ENCODE data around the gene C2CD4A.

C2CD4A gene

DNA sequence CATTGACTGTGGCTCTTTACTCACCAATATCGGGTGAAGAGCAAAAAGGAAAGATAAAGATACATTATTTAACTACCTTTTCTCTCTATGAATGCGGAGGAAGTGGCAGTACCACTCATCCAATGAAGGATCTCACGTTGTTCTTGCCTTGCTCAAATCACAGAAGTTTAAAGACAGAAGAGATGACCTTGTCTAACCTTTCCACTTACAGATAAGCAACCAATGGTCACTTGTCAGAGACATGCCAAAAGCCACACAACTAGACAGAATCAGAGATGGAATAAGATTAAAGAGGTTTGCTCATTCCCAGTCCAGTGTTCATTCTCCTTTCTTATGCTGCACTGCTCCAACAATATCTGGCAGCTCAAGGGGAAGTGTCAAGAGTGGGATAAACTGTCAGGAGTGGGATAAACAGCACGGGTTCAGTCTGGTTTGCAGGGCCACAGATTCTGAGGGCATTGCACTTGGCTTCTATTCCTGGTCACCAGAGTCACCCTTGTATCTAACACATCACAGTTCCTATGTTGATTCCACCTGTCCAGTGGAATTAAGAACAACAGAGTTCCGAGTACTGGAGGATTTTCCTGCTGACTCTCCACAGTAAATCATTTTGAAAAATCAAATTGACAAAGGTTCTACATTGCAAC, 13.2 kb upstream of the C2CD4A start:
- Mint-ChIP-seq H3K4me3 (no peak overlapping the region), H3K36me3 (ENCODE audit: low read depth) (peaks cover 23% of the 10 kb centered on the region), H3K4me1 (ENCODE audit: low read depth) (peaks cover 59% of the 10 kb centered on the region), H3K27me3 (no peaks in the 10 kb centered on the region), H3K27ac (no peak overlapping the region), H3K9me3 (no peaks in the 10 kb centered on the region)

DNA sequence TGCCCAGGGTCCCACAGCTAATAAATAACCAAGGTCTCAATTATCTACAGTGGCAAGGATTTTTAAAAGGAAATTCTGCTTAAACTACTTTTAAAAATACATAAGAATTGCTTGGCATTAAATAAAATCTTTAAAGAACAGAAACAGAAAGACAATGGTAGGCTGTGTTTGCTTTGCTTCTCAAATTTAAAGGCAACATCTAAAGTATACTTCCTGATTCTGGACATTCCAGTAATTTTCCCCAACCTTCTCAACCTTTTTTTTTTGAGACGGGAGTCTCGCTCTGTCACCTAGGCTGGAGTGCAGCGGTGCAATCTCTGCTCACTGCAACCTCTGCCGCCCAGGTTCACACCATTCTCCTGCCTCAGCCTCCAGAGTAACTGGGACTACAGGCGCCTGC, 11.8 kb upstream of the C2CD4A start:
- Mint-ChIP-seq H3K27ac (no peak overlapping the region), H3K27me3 (no peaks in the 10 kb centered on the region), H3K4me1 (ENCODE audit: low read depth) (peaks cover 60% of the 10 kb centered on the region), H3K4me3 (no peak overlapping the region), H3K9me3 (no peaks in the 10 kb centered on the region), H3K36me3 (ENCODE audit: low read depth) (peaks cover 17% of the 10 kb centered on the region)

DNA sequence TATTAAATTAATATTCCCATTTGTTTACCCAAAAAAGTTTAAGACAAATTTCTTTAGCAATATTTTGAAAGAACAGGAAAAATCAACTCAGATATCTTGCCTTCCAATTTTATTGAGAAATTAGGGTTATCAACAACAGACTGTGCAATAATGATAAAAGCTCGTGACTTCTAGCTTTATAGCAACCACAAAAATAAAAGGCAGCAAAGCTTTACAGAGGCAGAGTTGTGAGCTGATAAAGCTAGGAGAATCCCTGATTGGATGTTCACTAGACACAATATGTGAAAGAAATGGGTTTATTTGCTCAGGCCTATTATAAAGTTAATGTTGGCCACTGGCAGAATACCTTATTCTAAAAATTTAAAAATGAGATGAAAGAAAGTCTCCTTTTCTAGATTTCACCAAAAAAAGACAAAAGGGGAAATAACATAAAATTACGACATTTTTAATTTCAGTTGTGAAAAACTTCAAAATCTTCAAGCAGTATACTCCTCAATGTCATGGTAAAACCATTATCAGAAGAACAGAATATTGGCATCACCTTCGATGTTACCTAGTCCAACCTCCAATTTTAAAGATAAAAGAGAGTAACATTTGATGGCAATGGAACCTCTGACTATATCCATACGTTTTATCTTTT, 9.3 kb upstream of the C2CD4A start:
- Mint-ChIP-seq H3K27ac (no peak overlapping the region), H3K4me3 (no peak overlapping the region), H3K4me1 (ENCODE audit: low read depth) (peaks cover 74% of the 10 kb centered on the region), H3K9me3 (no peaks in the 10 kb centered on the region), H3K27me3 (no peaks in the 10 kb centered on the region), H3K36me3 (ENCODE audit: low read depth) (peaks cover 14% of the 10 kb centered on the region)

DNA sequence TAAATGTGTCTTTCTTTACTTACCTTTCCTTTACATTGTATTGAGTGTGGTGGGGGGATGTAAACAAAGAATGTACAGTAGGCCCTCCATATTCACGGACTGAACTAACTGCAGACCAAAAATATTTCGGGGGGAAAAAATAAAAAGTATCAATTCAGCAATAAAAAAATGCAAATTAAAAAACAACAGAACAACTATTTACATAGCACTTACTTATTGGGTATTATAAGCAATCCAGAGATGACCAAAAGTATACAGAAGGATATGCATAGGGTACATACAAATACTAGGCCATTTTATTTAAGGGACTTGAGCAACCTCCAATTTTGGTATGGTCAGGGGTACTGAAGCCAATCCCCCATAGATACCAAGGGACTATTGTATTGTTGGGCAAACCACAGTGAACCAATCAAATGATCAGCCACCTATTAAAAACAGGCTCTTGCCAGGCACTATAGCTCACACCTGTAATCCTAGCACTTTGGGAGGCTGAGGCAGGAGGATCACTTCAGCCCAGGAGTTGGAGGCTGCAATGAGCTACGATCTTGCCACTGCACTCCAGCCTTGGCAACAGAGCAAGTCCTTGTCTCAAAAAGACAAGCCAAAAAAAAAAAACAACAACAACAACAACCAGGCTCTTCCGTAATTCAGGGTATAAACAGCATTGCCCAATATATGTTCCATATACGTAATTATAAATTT, 8.3 kb upstream of the C2CD4A start:
- H3K4me1 Mint-ChIP-seq (ENCODE audit: low read depth), result peaks cover 70% of the 10 kb centered on the region
- H3K27me3 Mint-ChIP-seq, result no peaks in the 10 kb centered on the region
- H3K27ac Mint-ChIP-seq, result peak overlapping the region; percentile 61
- H3K4me3 Mint-ChIP-seq, result peak overlapping the region; percentile 92
- no peaks in the 10 kb centered on the region for H3K9me3 Mint-ChIP-seq
- peaks cover 14% of the 10 kb centered on the region for H3K36me3 Mint-ChIP-seq (ENCODE audit: low read depth)

DNA sequence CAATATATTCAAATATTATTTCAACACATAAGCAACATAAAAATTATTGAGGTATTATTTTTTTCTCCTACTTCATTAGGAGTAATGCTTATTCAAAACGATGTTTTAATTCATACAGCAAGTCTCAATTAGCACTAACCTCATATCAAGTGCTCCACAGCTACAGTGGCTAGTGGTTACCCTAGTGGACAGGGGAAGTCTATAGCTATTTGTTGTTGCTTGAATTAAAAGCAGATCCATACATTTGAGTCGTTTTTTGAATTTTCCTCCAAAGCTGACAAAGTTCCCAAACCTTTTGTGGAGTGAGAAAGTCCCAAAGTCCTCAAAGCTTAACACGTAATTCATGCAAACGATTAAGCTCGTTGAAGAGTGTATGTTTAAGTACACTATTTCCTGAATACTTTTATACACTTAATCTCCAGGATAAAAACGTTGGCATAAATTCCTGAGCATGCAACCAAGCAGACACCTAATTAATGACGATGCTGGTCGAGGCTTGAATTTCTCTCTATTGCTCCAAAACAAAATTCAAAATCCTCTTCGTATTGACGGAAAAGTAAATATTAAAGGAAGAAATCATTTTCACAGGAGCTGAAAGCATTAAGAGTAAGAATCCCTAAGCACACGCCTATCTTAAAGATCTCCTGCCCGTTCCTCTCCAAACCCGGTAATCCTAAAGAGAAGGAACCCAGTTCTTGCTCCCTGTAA, 7.5 kb upstream of the C2CD4A start:
- Mint-ChIP-seq H3K27ac (peak overlapping the region; percentile 83), H3K4me1 (ENCODE audit: low read depth) (peaks cover 62% of the 10 kb centered on the region), H3K9me3 (no peaks in the 10 kb centered on the region), H3K27me3 (peaks cover 4% of the 10 kb centered on the region), H3K4me3 (peak overlapping the region; percentile 92), H3K36me3 (ENCODE audit: low read depth) (peaks cover 13% of the 10 kb centered on the region)

DNA sequence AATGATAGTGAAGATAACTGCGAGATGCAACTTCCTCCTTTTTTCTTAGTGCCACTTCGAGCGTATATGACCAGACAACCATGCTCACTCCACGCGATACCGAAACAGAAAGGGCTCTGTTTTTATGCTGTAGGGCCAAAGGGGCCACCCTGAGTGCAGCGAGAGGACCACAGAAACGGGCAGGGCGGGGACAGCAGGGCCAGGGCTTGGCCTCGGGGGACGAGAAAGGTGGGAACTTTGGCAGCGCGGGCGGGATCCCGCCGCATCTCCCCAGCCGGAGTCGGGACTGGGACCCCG, 7.0 kb upstream of the C2CD4A start:
- peak overlapping the region; percentile 83 for H3K27ac Mint-ChIP-seq
- H3K4me1 Mint-ChIP-seq (ENCODE audit: low read depth), result peaks cover 57% of the 10 kb centered on the region
- peak overlapping the region; percentile 92 for H3K4me3 Mint-ChIP-seq
- no peaks in the 10 kb centered on the region for H3K9me3 Mint-ChIP-seq
- H3K27me3 Mint-ChIP-seq, result peaks cover 4% of the 10 kb centered on the region
- H3K36me3 Mint-ChIP-seq (ENCODE audit: low read depth), result peaks cover 10% of the 10 kb centered on the region

DNA sequence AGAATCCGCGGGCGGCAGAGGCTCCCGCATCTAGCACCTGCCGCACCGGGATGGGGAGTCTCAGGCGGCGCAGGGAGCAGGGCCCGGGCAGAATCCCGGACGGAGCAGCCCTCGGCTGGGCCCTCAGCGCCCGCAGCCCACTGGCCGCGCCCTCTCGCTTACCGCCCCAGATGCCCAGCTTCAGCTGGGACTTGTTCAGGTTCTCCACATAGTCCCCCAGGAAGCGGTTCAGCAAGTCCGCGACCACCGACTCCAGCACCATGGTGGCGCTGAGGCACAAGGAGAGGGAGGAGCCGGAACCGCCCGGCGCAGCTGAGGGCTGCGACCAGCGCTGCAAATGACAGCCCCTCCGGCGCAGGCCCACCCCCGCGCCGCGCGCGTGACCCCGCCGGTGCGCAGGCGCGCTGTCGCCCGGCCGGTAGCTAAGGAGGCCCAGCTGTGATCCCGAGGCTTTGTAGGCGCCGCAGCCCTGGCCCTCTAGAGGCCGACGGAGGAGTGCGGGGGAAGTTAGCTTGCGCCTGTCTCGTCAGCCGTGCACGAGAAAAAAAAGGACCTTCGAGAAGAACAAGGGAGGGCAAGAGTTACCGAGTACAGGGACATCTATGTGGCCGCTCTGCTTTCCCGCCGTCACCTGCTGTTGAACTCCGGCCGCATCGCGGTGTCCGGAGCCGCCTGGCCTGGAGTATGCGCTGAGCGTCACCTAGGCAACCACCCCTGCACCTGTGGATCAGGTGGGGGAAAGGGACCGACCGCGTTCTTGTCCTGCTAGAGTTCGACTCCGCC, 6.5 kb upstream of the C2CD4A start, which contains the start of gene VPS13C:
VPS13C (minus strand) TSS at position 335 of the 783 bp plus-strand sequence; CDS start at position 262, 73 bp downstream.
- peaks cover 7% of the 10 kb centered on the region for H3K27me3 Mint-ChIP-seq
- H3K27ac Mint-ChIP-seq, result peak within 1 kb of the TSS; percentile 94
- peaks cover 10% of the 10 kb centered on the region for H3K36me3 Mint-ChIP-seq (ENCODE audit: low read depth)
- no peaks in the 10 kb centered on the region for H3K9me3 Mint-ChIP-seq
- peak within 1 kb of the TSS; percentile 92 for H3K4me3 Mint-ChIP-seq
- peaks cover 52% of the 10 kb centered on the region for H3K4me1 Mint-ChIP-seq (ENCODE audit: low read depth)

DNA sequence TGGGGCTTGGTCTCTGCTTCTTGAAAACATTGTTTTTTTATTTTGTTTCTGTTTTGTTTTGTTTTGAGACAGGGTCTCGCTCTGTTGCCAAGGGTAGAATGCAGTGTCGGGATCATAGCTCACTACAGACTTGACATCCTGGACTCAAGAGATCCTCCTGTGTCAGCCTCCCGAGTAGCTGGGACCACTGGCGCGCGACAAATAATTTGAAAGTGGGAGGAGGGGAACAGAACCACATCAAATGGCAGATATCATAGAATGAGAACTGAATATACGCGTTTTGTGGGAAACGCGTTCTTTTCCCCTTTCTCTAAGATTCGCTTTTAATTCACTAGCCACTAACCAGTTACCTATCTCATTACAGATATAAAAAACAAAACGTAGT, 5.9 kb upstream of the C2CD4A start:
- peak overlapping the region; percentile 92 for H3K4me3 Mint-ChIP-seq
- peak overlapping the region; percentile 94 for H3K27ac Mint-ChIP-seq
- H3K27me3 Mint-ChIP-seq, result peaks cover 13% of the 10 kb centered on the region
- peaks cover 46% of the 10 kb centered on the region for H3K4me1 Mint-ChIP-seq (ENCODE audit: low read depth)
- no peaks in the 10 kb centered on the region for H3K9me3 Mint-ChIP-seq
- H3K36me3 Mint-ChIP-seq (ENCODE audit: low read depth), result peaks cover 10% of the 10 kb centered on the region

DNA sequence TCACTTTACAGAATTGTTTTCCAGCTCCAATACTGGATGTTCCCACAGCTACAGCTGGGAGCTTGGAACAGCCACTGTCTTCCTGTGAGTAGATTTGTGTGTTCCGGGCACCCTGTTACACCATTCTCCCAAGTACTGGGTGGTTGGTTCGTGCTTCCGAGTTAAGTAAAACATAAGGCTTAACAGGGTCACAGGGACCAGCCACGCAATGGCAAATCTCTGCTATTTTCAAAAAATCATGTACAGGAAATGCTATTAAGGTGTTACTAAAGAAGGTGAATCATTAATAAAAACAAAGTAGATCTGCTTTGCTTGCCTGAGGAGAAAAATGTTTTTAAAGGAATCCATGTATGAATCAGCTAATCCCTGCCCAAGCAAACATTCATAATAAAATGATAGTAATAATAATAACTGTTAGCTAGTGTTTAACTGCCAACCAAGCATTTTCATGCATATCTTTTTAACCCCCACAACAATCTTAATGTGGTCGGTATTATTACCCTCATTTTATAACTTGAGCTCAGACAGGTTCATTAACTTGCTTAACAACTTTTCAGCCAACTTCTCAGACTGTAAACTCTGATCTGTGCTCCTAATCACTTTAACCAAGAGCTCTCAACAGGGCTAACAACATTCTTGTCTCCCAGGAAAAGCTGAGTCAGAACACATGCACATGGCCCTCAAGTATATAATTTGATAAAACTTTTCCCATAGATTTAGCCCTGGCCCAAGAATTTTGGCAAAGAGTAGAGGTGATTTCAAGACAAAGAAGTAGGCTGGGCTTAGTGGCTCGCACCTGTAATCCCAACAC, 2.7 kb upstream of the C2CD4A start:
- H3K4me3 Mint-ChIP-seq, result no peak overlapping the region
- peaks cover 47% of the 10 kb centered on the region for H3K4me1 Mint-ChIP-seq (ENCODE audit: low read depth)
- no peaks in the 10 kb centered on the region for H3K9me3 Mint-ChIP-seq
- peaks cover 32% of the 10 kb centered on the region for H3K27me3 Mint-ChIP-seq
- no peak overlapping the region for H3K27ac Mint-ChIP-seq
- H3K36me3 Mint-ChIP-seq (ENCODE audit: low read depth), result no peaks in the 10 kb centered on the region

DNA sequence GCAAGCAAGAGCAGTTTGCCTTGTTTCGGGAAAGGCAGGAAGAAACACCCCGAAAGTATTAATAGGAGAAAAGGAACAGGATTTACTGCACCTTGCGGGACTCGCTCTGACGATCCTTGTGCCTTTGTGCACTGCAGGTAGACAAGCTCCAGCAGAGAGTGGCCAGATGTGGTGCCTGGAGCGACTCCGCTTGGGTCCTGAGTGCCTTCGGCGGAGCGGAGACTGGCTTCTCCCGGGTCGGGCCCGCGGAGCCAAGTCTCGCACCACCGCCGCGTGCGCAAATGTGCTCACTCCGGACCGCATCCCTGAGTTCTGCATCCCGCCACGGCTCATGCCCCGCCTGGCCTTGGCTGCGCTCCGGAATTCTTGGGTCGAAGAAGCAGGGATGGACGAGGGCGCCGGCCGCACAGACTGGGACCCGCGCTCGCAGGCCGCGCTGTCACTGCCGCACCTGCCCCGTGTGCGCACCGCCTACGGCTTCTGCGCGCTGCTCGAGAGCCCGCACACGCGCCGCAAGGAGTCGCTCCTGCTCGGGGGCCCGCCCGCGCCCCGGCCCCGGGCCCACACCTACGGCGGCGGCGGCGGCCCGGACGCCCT, 769 bp downstream of the C2CD4A start:
- Mint-ChIP-seq H3K4me3 (peak overlapping the region; percentile 91), H3K4me1 (ENCODE audit: low read depth) (peaks cover 27% of the 10 kb centered on the region), H3K9me3 (no peaks in the 10 kb centered on the region), H3K27ac (peak overlapping the region; percentile 84), H3K36me3 (ENCODE audit: low read depth) (no peaks in the 10 kb centered on the region), H3K27me3 (peaks cover 36% of the 10 kb centered on the region)

DNA sequence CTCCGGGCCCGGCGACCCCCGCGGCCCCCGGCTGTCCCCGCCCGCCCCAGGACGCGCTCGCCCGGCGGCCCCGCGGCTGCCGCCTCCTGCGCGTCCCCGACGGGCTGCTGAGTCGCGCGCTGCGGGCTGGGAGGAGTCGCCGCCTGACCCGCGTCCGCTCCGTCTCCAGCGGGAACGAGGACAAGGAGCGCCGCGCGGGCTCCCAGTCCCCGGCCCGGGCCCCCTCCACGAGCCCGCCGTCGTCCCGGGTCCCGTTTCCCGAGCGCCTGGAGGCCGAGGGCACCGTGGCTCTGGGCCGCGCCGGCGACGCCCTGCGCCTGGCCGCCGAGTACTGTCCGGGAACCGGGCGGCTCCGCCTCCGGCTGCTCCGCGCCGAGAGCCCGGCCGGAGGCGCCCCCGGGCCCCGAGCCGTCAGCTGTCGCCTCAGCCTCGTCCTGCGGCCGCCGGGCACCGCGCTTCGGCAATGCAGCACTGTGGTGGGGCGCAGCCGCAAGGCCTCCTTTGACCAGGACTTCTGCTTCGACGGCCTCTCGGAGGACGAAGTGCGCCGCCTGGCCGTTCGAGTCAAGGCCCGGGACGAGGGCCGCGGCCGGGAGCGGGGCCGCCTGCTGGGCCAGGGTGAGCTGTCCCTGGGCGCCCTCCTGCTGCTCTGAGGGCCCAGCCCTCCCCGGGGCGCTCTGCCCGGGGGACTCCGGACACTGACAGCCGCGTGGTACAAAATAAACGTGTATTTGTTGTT, 1.5 kb downstream of the C2CD4A start:
- peak overlapping the region; percentile 89 for H3K27ac Mint-ChIP-seq
- peak overlapping the region; percentile 83 for H3K4me3 Mint-ChIP-seq
- H3K4me1 Mint-ChIP-seq (ENCODE audit: low read depth), result peaks cover 22% of the 10 kb centered on the region
- peaks cover 36% of the 10 kb centered on the region for H3K27me3 Mint-ChIP-seq
- H3K9me3 Mint-ChIP-seq, result no peaks in the 10 kb centered on the region
- no peaks in the 10 kb centered on the region for H3K36me3 Mint-ChIP-seq (ENCODE audit: low read depth)

DNA sequence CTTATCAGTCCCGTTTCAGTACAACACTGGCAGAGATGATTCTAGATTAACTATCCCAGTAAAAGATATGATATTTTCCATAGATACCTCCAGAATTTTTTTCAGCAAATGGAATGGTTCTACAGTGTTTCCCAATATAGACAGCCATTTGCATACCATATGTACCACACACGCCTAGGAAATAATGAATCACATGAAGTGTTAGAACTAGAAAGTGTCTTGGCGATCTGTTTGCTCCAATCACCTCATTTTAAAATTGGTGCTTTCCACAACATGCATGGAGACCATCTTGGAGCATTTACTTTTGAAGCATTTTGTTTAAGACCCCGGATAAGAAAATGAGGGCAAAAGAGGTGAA, 2.0 kb downstream of the C2CD4A start:
- H3K4me3 Mint-ChIP-seq, result peak overlapping the region; percentile 83
- peaks cover 22% of the 10 kb centered on the region for H3K4me1 Mint-ChIP-seq (ENCODE audit: low read depth)
- peak overlapping the region; percentile 89 for H3K27ac Mint-ChIP-seq
- H3K27me3 Mint-ChIP-seq, result peaks cover 35% of the 10 kb centered on the region
- no peaks in the 10 kb centered on the region for H3K36me3 Mint-ChIP-seq (ENCODE audit: low read depth)
- H3K9me3 Mint-ChIP-seq, result no peaks in the 10 kb centered on the region

DNA sequence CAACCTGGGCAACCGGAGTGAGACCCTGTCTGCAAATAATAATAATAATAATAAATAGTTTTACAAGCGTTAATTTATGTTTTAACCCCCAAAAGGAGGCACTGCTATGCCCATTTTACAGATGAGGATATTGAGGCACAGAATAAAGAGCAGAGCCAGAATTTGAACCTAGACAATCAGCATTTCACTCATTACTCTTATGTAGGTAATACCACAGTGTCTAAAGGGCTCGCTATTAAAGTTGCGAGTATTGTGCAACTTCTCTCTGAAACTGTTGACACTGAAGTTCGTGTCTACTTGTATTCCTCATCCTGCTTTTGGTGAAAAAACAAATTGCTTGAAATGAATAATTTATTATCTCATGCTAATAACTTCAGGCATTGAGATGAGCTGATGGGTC, 2.8 kb downstream of the C2CD4A start:
- peaks cover 36% of the 10 kb centered on the region for H3K27me3 Mint-ChIP-seq

More for the DNA sequence above, 2.8 kb downstream of the C2CD4A start:
- H3K4me1 Mint-ChIP-seq (ENCODE audit: low read depth), result peaks cover 22% of the 10 kb centered on the region
- no peak overlapping the region for H3K4me3 Mint-ChIP-seq
- H3K36me3 Mint-ChIP-seq (ENCODE audit: low read depth), result no peaks in the 10 kb centered on the region
- no peaks in the 10 kb centered on the region for H3K9me3 Mint-ChIP-seq
- no peak overlapping the region for H3K27ac Mint-ChIP-seq

Measured in stimulated activated naive CD8-positive, alpha-beta T cell treated with anti-CD3 and anti-CD28 coated beads, Interleukin-15, Interleukin-2, amounts not matched to agents 100 ng/mL and 50 ng/mL, for 24 hours (primary cell).